ENCODE results near the gene SCUBE1.

Gene SCUBE1

GRCh38 chr22:43312608-43313007, 30.6 kb downstream of the SCUBE1 start:
- H3K4me3 ChIP-seq (replicated peaks; ENCODE audit: low read depth, low read length), result no peak overlapping the region
- no peak for DNase-seq (ENCODE audit: low read depth)
- no peak for TF ChIP-seq CTCF (IDR thresholded peaks at IDR 0.05; ENCODE audit: low read length, missing control alignments)

- no peak for DNase-seq (ENCODE audit: low read depth)
- no peak for TF ChIP-seq CTCF (IDR thresholded peaks at IDR 0.05; ENCODE audit: low read length, missing control alignments)
- H3K4me3 ChIP-seq (replicated peaks; ENCODE audit: low read depth, low read length), result no peak overlapping the region
Measured at GRCh38 chr22:43310798-43311197, 32.4 kb downstream of the SCUBE1 start.

- no peak for DNase-seq (ENCODE audit: low read depth)
- no peak for TF ChIP-seq CTCF (IDR thresholded peaks at IDR 0.05; ENCODE audit: low read length, missing control alignments)
- H3K4me3 ChIP-seq (replicated peaks; ENCODE audit: low read depth, low read length), result no peak overlapping the region
Measured at GRCh38 chr22:43310311-43310710, 32.9 kb downstream of the SCUBE1 start.

GRCh38 chr22:43308836-43309235, 34.3 kb downstream of the SCUBE1 start:
- no peak for DNase-seq (ENCODE audit: low read depth)
- H3K4me3 ChIP-seq (replicated peaks; ENCODE audit: low read depth, low read length), result no peak overlapping the region
- TF ChIP-seq CTCF (IDR thresholded peaks at IDR 0.05; ENCODE audit: low read length, missing control alignments), result no peak

- H3K4me3 ChIP-seq (replicated peaks; ENCODE audit: low read depth, low read length), result no peak overlapping the region
- DNase-seq (ENCODE audit: low read depth), result no peak
- TF ChIP-seq CTCF (IDR thresholded peaks at IDR 0.05; ENCODE audit: low read length, missing control alignments), result no peak
Measured at GRCh38 chr22:43308060-43308830, 34.9 kb downstream of the SCUBE1 start.

- no peak for TF ChIP-seq CTCF (IDR thresholded peaks at IDR 0.05; ENCODE audit: low read length, missing control alignments)
- no peak for DNase-seq (ENCODE audit: low read depth)
- no peak overlapping the region for H3K4me3 ChIP-seq (replicated peaks; ENCODE audit: low read depth, low read length)
Measured at GRCh38 chr22:43305806-43306205, 37.4 kb downstream of the SCUBE1 start.

Data from fibroblast of pulmonary artery (primary cell).